Ishikawa (cell line): ENCODE measurements around the gene TLX2.

Source experiments
- CEBPB ChIP-seq: IDR thresholded peaks from 2 replicates; pipeline ENCODE4 v1.6.1; 2012
- CREB1 ChIP-seq: IDR thresholded peaks from 2 replicates; pipeline ENCODE4 v1.6.1; 2012; ENCODE audit warnings: low read depth
- EGR1 ChIP-seq: IDR thresholded peaks from 2 replicates; pipeline ENCODE4 v1.6.1; 2012
- EP300 ChIP-seq: IDR thresholded peaks from 2 replicates; pipeline ENCODE4 v1.6.1; 2012; ENCODE audit warnings: borderline replicate concordance
- FOXM1 ChIP-seq: IDR thresholded peaks from 2 replicates; pipeline ENCODE4 v1.6.1; 2012; ENCODE audit warnings: low read depth, borderline replicate concordance
- NFIC ChIP-seq: IDR thresholded peaks from 2 replicates; pipeline ENCODE4 v1.6.1; 2012
- RAD21 ChIP-seq: IDR thresholded peaks from 2 replicates; pipeline ENCODE4 v1.6.1; 2012; ENCODE audit warnings: low read depth
- TAF1 ChIP-seq: IDR thresholded peaks from 2 replicates; pipeline ENCODE4 v1.6.1; 2012; ENCODE audit warnings: low read depth, mild to moderate bottlenecking
- TCF12 ChIP-seq: IDR thresholded peaks from 2 replicates; pipeline ENCODE4 v1.6.1; 2012; ENCODE audit warnings: low read depth
- TEAD4 ChIP-seq: IDR thresholded peaks from 2 replicates; pipeline ENCODE4 v1.6.1; 2012
- USF1 ChIP-seq: IDR thresholded peaks from 2 replicates; pipeline ENCODE4 v1.6.1; 2012
- YY1 ChIP-seq: IDR thresholded peaks from 2 replicates; pipeline ENCODE4 v1.6.1; 2012; ENCODE audit warnings: low read depth
- ZBTB7A ChIP-seq: IDR thresholded peaks from 2 replicates; pipeline ENCODE4 v1.6.1; 2012; ENCODE audit warnings: low read depth
- TF ChIP-seq, protein P1 (sequence below): IDR thresholded peaks from 2 replicates; pipeline ENCODE4 v1.6.1; 2012
- TF ChIP-seq, protein P2 (sequence below): IDR thresholded peaks from 2 replicates; pipeline ENCODE4 v1.6.1; 2012; ENCODE audit warnings: low read depth, mild to moderate bottlenecking

Gene TLX2

DNA sequence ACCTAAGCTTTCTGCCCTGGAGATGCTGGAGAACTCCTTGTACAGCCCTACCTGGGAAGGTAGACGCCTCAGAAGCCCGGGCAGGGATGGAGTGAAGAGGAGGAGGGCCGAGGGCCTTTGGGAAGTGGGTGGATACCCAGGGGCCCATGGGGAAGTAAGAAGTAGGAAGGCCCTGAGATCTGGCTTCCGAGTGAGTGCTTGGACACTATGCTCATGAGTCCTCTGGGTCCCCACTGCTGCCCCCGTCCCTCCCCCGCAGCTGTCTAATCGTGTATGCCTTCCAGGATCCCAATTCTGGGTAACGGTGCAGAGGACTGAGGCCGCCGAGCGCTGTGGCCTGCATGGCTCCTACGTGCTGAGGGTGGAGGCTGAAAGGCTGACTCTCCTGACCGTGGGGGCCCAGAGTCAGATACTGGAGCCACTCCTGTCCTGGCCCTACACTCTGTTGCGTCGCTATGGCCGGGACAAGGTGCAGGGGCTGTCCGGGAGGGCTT, 41.4 kb downstream of the TLX2 start:
- TF ChIP-seq USF1 (no peak), EGR1 (no peak), TCF12 (no peak)

GRCh38 chr2:74556159-74556558, 41.9 kb downstream of the TLX2 start:
- TF ChIP-seq EP300 (no peak), CREB1 (no peak), CEBPB (no peak), ZBTB7A (no peak)
- TF ChIP-seq, protein P1, sequence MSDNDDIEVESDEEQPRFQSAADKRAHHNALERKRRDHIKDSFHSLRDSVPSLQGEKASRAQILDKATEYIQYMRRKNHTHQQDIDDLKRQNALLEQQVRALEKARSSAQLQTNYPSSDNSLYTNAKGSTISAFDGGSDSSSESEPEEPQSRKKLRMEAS: no peak
- TF ChIP-seq, protein P2, sequence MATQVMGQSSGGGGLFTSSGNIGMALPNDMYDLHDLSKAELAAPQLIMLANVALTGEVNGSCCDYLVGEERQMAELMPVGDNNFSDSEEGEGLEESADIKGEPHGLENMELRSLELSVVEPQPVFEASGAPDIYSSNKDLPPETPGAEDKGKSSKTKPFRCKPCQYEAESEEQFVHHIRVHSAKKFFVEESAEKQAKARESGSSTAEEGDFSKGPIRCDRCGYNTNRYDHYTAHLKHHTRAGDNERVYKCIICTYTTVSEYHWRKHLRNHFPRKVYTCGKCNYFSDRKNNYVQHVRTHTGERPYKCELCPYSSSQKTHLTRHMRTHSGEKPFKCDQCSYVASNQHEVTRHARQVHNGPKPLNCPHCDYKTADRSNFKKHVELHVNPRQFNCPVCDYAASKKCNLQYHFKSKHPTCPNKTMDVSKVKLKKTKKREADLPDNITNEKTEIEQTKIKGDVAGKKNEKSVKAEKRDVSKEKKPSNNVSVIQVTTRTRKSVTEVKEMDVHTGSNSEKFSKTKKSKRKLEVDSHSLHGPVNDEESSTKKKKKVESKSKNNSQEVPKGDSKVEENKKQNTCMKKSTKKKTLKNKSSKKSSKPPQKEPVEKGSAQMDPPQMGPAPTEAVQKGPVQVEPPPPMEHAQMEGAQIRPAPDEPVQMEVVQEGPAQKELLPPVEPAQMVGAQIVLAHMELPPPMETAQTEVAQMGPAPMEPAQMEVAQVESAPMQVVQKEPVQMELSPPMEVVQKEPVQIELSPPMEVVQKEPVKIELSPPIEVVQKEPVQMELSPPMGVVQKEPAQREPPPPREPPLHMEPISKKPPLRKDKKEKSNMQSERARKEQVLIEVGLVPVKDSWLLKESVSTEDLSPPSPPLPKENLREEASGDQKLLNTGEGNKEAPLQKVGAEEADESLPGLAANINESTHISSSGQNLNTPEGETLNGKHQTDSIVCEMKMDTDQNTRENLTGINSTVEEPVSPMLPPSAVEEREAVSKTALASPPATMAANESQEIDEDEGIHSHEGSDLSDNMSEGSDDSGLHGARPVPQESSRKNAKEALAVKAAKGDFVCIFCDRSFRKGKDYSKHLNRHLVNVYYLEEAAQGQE: no peak

DNA sequence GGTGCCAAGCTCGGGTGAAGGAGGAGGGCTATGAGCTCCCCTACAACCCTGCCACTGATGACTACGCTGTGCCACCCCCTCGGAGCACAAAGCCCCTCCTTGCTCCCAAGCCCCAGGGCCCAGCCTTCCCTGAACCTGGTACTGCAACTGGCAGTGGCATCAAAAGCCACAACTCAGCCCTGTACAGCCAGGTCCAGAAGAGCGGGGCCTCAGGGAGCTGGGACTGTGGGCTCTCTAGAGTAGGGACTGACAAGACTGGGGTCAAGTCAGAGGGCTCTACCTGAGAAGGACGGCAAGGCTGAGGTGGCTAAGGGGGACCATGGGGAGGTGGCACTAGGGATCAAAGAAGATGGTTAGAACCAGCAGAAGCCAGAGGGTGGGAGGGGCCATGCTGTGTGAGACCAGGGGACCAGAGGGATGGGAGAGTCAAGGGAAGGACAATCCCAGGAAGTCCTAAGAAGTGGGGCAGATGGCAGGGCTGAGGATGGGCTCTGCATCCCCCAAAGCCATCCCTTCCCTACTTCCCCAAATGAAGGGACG, 42.7 kb downstream of the TLX2 start:
- no peak for TF ChIP-seq FOXM1
- TF ChIP-seq, protein P1: no peak
- no peak for TF ChIP-seq EGR1
- TF ChIP-seq USF1: no peak
- TF ChIP-seq NFIC: no peak
- no peak for TF ChIP-seq TEAD4
- no peak for TF ChIP-seq CEBPB
- TF ChIP-seq YY1: no peak
- no peak for TF ChIP-seq ZBTB7A
- TF ChIP-seq CREB1: no peak
- no peak for TF ChIP-seq EP300
- TF ChIP-seq, protein P2: no peak
- no peak for TF ChIP-seq RAD21
- TF ChIP-seq TCF12: no peak
- no peak for TF ChIP-seq TAF1

DNA sequence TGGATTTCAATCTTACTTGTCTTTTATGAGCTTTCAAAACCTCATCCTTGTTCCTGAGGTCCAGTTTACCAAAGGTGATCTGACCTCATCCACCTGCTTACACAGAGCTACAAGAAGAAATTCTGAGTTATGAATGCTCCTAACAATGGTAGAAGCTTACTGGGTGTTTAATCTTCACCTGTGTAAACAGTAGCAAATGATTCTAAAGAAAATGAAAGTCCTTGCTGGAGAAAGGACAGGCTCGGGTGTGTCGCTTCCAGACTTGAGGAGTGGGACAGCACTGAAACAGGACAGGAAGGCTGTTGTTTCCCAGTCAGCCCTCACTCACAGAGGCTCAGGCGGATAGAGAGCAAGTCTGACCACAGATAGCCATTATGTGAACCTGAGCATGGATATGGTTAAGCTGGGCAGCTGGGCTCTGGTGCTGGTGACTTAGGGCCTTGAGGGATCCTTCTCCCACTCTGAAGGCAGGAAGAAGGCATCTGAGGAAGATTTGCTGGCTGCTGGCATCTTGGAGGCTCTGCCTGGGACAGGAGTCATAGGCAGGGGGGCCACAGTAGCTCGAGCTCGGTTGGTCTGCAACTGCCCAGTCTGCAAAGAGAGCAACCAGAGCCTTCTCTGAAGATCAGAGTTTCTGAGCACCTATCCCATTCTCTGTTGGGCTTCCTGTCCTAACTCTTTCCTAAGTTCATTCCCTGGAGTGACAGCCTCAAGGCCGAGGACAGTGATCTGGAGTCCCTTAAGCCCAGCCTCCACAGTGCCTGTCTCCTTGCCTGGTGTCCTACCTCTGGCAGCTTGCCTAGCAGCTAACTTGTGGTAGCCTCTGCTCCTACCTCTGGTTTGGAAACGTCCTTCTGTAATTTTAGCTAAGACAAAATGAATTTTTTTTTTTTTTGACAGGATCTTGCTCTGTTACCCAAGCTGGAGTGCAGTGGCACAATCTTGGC, 44.3 kb downstream of the TLX2 start:
- no peak for TF ChIP-seq EP300
- TF ChIP-seq YY1: no peak
- TF ChIP-seq EGR1: no peak
- no peak for TF ChIP-seq TCF12
- no peak for TF ChIP-seq TAF1
- TF ChIP-seq, protein P2: no peak
- TF ChIP-seq ZBTB7A: no peak
- no peak for TF ChIP-seq RAD21
- TF ChIP-seq CREB1: no peak
- TF ChIP-seq TEAD4: no peak
- no peak for TF ChIP-seq CEBPB
